GM20431 (cell line): ENCODE measurements around the gene NBAS.

Source experiments
- in situ Hi-C: fragments of 300-500 bp; cut with MseI, MboI; formaldehyde crosslinking; loops from one replicate; pipeline ENCODE4 v1.15.0; 2020; ENCODE audit warnings: low sequenced_read_pairs; ENCODE audit not compliant: unreplicated experiment

NBAS gene

DNA sequence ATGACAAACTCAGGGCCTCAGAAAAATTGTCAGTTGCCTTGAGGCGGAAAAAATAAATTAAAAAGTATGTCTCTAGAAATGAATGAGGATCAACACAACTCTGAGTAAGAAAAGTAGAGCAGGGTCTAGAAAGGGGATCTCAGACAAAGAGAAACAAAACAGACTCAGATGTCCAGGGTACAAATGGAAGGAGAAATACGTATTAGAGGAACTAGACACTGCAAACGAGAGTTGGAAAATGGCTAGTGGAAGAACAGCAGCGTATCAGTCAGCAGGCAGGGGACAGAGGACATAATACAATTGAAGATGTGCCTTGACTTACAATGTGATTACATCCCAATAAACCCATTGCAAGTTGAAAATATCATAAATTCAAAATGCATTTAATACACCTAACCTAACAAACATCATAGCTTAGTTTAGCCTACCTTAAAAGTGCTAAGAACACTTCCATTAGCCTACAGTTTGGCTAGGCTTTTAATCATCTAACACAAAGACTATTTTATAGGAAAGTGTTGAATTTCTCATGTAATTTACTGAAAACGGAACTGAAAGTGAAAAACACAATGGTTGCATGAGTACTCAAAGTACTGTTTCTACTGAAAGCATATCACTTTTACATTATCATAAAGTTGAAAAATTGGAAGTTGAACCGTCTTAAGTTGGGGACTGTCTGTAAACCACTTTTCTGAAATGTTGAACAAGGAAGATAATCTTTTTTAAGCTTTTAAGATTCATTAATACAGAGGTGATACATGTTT lies 182.8 kb downstream of the NBAS start:
- in situ Hi-C loops = no loop called here

DNA sequence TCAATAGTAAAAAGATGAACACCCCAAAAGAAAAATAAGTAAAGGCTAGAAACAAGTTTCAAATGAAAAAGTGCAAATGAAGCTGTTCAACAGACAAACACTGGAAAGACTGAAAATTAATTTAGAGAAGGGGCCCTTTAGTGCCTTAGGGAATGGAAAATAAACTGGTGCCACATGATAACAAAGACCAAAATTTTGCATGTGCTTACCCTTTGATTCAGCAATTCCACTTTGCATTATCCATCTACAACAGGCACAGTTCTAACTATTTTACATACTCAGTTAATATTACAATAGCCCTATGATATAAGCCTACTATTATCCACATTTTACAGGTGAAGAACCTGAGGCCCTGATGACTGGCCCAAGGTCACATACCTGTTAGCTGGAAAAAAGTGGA lies 183.9 kb downstream of the NBAS start:
- in situ Hi-C loops = no loop called here

DNA sequence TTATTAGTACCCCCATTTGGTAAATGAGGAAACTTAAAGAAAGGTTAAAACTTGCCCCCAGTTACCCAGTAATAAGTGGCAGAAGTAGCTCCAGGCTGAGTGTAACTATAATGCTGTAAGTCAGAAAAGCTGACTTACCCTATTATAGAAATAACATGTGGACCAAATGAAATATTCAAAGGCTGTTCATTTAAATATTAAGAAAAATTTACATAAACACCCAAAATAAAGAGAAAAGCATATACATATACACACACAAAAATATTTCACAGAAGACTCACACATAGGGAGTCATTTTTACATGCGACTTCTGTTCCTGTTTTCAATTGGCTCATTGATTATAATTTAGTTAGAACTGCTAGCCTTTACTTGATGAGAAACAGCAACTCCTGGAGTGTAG lies 189.1 kb downstream of the NBAS start:
- in situ Hi-C loops = no loop called here

- in situ Hi-C loops = no loop called here
Observed at GRCh38 chr2:15369129-15369528, 192.0 kb downstream of the NBAS start.

GRCh38 chr2:15367715-15368114 lies 193.4 kb downstream of the NBAS start:
- in situ Hi-C loops = no loop called here

GRCh38 chr2:15367205-15367604 lies 193.9 kb downstream of the NBAS start:
- in situ Hi-C loops = no loop called here

DNA sequence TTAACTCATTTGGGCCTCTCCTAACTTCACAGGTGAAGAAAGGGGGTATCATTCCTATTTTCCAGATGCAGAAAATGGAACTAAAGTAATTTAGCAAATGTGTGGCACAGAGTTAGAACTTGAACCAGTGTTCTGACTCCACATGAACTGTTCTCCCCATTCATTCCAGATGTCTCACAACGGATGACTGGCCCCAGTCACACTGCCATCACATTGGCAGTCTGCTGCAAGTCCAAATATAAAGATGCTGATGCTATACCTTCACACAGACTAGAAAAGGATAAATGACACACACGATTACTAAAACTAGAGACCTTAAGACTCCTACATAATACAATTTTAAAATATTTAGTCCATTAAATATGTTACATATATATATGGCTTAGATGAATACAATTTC lies 195.7 kb downstream of the NBAS start:
- in situ Hi-C loops = no loop called here

DNA sequence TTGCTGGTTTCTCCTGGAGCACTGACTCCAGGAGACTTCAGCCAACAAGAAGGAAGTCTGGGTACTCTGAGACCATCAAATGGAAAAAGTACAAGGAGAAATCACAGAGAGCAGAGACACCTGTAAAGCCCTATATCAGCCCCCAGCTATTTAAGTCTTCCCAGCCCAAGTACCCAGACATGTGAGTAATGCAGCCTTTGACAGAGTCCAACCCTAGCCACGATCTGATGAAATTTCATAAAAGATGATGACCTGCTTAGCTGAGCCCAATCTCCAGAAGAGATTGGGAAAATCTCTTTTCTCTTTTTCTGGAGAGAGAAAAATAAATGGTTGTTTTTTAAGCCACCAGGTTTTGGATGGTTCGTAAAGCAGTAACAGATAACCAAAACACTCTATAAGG lies 196.6 kb downstream of the NBAS start:
- in situ Hi-C loops = no loop called here

- in situ Hi-C loops = no loop called here
Observed at GRCh38 chr2:15363734-15364133, 197.4 kb downstream of the NBAS start.

DNA sequence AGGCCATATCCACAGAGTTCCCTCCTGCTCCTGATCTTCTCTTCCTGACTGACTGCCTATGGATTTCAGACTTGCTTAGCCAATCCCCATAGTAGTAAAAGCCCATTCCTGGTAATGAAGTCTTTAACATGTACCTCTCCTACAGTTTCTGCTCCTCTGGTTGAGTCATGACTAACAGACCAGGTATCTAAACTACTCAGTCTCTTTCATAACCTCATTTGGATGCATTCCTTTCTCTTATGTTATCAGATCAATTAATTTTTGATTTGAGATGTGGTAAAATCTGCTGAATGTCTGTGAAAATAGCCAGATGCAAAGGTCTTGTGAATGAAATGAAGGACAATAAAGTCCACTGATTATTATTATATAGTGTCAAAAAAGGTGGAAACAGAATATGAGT lies 198.0 kb downstream of the NBAS start:
- in situ Hi-C loops = no loop called here

- in situ Hi-C loops = no loop called here
Observed at GRCh38 chr2:15359716-15360531, 201.2 kb downstream of the NBAS start.

GRCh38 chr2:15357922-15358321 lies 203.2 kb downstream of the NBAS start:
- in situ Hi-C loops = no loop called here

DNA sequence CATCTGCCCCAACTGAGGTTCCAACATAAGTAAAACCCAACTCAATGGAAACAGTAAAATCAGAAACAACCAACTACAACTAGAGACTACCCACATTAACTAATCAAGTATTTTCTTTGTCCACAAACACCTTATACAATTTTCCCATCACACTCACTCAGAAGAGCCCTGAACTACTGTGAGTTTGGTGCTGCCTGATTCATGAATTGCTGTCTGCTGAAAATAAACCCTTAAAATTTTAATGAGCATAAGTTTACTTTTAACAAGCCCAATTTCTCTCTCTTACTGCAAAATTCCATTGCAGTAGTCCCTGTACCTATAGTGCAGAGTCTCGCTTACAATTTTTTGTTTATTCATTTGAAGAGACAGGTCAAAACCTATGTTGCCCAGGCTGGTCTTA lies 203.9 kb downstream of the NBAS start:
- in situ Hi-C loops = no loop called here

DNA sequence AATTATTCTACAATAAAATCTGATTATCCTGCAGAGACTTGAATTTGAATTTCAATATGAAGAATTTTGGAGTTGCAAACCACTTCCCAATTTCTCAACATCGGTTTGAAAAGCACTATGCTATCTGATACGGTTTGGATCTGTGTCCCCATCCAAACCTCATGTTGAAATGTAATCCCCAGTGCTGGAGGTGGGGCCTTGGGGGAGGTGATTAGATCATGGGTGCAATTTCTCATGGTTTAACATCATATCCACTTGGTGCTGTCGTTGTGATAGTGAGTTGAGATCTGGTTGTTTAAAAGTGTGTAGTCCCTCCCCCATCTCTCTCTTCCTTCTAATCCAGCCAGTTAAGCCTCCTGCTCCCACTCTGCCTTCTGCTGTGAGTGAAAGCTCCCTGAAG lies 205.7 kb downstream of the NBAS start:
- in situ Hi-C loops = no loop called here

- in situ Hi-C loops = no loop called here
Observed at GRCh38 chr2:15354596-15355366, 206.4 kb downstream of the NBAS start.

GRCh38 chr2:15352363-15352762 lies 208.8 kb downstream of the NBAS start:
- in situ Hi-C loops = no loop called here

DNA sequence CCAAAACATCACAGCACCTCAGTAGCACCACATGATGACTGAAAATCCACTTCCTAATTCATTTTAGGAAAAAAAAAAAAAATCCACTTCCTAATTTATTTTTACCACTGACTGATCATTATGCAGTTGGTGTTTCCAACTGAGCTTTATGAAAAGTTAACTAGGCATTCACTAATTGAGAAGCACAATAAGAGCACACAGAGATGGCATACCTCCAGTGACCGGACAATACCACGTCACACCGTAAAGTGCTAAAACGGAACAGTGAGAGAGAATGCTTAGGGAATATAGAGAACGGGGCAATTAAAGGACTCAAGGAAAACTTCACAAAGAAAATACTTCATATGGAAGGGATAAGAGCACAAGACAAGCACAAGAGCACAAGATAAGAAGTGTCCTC lies 212.5 kb downstream of the NBAS start:
- in situ Hi-C loops = no loop called here

DNA sequence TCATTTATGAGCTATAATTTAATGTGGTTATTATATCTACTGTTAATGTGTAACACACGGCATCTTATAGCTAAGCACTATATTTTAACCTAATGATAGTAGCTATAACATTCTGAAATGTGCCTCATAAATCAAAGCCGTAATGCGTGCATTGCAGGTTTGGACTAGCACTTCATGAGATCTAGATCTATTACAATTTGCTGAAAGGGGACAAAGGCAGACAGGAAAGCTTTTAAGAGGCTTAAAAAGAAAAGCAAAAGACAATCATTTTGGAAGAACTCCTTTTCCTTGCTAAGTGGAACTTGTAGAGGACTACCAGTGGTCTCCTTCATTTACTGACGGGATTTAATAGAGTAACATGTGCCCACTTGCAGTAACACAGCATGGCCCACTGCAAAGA lies 213.1 kb downstream of the NBAS start:
- in situ Hi-C loops = no loop called here

GRCh38 chr2:15346624-15347023 lies 214.5 kb downstream of the NBAS start:
- in situ Hi-C loops = no loop called here

DNA sequence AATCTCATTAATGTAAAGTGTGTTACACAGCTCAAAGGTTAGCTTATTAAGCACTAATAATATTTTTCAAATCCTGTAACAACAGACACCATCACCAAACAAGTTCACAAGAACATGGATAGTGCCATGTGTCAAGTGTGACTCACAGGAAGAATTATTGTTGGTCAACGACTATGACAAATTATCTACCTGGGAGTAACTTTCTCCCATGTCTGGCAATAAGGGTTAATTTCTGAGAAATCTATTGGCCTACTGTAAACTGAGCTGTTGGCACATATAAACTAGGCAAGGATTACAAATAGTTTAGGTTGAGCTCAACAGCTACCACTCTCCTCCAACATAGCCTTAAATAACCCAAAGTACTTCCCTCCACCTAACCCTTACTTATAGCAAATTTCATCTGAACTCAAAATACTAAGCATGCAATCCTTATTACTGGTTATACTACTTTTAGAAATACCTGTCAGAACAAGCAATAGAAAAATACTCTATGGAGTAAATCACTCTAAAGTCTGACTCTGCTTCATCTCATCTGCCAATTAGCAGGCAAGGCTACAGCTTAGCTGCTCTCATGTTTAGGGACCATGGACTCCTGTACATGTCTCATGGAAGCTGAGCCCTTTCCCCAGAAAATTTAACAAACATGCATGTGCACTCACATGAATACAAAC lies 223.0 kb downstream of the NBAS start:
- in situ Hi-C loops = no loop called here
